GM12865 (cell line): ENCODE measurements around the gene SEMA3A.
"Not testable (repeated sequence)": the region's sequence is repeated elsewhere in the genome, so short reads cannot be mapped to it uniquely, and the experiment has no call there.

Experiments
- DNase-seq: peaks from one replicate; pipeline ENCODE4 v3.0.0; 2010; ENCODE audit warnings: low read depth
- H3K4me3 ChIP-seq: 2 replicates; pipeline ENCODE4 v1.5.1; 2011; ENCODE audit warnings: mild to moderate bottlenecking, low read depth, low read length, control low read depth
- CTCF ChIP-seq: IDR thresholded peaks from 2 replicates; pipeline ENCODE4 v1.5.1; 2011; ENCODE audit warnings: low read length, control low read depth, low read depth, inconsistent platforms; ENCODE audit not compliant: insufficient read depth; ENCODE audit errors: missing control alignments

Gene SEMA3A

DNA sequence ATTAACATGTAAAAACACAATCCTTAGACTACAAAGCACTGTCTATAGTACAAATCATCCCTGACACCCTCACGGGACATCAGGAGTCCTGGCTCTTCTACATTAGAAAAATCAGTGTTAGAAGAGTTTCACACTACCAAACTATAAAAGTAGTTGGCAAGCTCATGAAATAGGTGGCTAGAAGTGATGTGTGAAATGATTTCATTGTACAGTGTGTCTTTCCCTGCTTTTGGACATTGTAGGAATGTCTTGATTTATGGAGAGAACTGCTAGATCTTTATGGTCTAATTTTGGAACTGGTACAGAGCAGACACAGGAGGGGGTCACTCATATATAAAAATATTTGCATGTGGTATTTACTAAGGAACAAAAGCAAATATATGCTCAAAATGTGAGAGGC, 33.2 kb downstream of the SEMA3A start:
- TF ChIP-seq CTCF, result no peak
- H3K4me3 ChIP-seq, result no peak overlapping the region
- no peak for DNase-seq

DNA sequence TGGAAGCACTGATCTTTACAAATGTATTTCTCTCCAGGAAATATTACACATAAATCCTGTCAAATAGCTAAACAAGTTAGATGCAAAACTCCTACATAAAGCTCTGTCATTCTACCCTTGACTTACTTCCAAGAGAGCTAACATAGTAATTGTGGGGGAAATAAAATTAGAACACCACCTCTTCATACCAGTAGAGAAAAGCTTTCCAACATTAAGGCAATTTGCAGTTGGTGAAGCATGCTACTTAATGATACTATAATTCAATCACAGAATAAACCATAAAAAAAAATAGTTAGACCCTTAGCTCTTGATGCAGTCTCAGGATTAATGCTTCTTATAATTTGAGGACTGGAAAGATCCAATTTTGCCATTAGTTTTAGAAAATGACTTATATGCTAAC, 35.2 kb downstream of the SEMA3A start:
- DNase-seq, result no peak
- no peak for TF ChIP-seq CTCF
- H3K4me3 ChIP-seq, result no peak overlapping the region

DNA sequence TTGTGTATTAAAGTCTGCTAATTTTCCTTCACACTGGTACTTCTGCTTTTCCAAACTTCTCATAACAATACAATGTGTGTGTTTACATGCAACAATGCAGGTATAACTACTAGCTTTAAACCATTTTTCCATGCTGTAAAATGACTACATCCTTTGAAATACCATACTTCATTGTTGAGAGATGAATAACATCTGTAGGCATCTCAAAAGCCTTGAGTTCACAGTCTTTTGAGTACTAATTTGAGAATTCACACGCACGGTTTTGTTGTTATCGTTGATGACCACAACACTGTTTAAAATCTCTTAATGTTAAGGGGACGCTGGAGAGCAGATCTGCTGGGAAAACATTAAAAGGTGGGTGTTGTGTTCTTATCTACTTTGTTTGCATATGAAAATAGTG, 37.4 kb downstream of the SEMA3A start:
- DNase-seq, result no peak
- H3K4me3 ChIP-seq, result no peak overlapping the region
- TF ChIP-seq CTCF, result no peak

DNA sequence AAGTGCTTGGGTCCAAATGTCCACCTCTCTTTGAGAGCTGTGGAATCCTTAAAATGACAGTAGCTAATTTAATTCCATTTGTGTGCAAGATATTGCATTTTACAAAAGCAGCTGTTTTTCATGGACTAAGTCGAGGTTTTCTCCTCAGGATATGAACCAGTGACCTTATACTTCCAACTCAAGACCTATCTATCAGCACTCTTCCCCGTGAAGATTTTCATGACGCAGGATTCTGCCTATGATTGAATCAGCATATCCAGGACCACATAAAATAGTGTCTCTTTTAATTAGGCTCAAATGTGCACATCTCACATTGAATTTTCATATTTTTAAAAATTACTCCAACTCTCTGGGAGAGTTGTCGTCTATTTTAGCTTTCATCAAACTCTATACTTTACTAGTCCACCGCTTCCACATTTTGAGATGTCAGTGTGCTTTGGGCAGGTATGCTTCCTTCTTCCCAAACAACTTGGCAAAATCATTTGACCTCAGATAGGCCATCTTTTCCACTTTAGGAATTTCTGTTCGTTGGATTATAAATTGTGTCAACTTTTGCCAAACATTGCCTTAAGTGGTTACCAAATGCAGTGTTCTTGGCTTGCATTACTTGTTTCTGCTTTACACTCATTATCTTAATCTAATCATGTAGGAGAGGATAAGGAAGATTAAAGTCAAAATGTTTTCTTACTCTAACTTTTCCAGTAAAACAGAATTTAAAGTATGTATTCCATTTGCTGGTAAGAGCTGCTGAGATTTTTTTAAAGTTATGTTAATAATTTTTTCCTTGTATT, 39.4 kb downstream of the SEMA3A start:
- H3K4me3 ChIP-seq, result no peak overlapping the region
- TF ChIP-seq CTCF, result no peak
- no peak for DNase-seq

- H3K4me3 ChIP-seq, result no peak overlapping the region
- TF ChIP-seq CTCF, result no peak
- DNase-seq, result no peak
These were observed 41.6 kb downstream of the SEMA3A start for GRCh38 chr7:84152995-84153394.

- DNase-seq, H3K4me3 ChIP-seq: not testable (repeated sequence)
These were observed 44.2 kb downstream of the SEMA3A start for GRCh38 chr7:84150370-84150769.

DNA sequence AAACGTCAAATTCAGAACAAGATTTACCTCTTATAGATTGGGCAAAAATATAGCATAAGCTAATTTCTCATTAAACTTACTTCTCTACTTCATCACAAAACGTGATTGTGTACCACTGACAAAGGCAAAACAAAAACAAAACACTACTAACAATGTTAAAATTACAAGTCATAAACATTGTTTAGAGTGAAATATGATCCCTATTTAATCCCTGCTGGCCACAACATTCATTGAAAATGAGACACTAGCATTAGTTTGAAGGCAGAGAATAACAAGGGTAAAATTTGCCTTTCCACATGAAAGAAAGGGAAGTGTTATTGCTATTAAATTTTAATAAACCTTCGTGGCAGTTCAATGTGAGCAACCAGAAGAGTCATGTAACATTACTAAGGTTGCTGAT, 45.0 kb downstream of the SEMA3A start:
- no peak for DNase-seq
- no peak overlapping the region for H3K4me3 ChIP-seq
- TF ChIP-seq CTCF, result no peak
